ENCODE measurements around the gene CTTNBP2.

CTTNBP2 gene

GRCh38 chr7:117811696-117812095, 61.5 kb downstream of the CTTNBP2 start:
- TF ChIP-seq ZNF426 (tag by site-specific recombination; IDR thresholded peaks at IDR 0.05), result no peak
- TF ChIP-seq ZXDB (tag by site-specific recombination; IDR thresholded peaks at IDR 0.05), result no peak
- TF ChIP-seq ZNF433 (tag by site-specific recombination; IDR thresholded peaks at IDR 0.05; ENCODE audit: low read depth), result no peak
- no peak for TF ChIP-seq ZNF114 (tag by site-specific recombination; IDR thresholded peaks at IDR 0.05)
- no peak for TF ChIP-seq ZNF354C (tag by site-specific recombination; IDR thresholded peaks at IDR 0.05; ENCODE audit: borderline replicate concordance, low read depth)
- no peak for TF ChIP-seq ZNF423 (tag by site-specific recombination; IDR thresholded peaks at IDR 0.05)
- TF ChIP-seq ZBTB7A (tag by site-specific recombination; IDR thresholded peaks at IDR 0.05; ENCODE audit: low read depth), result no peak
- no peak for TF ChIP-seq ZNF416 (tag by site-specific recombination; IDR thresholded peaks at IDR 0.05)
- TF ChIP-seq ZNF280C (tag by site-specific recombination; IDR thresholded peaks at IDR 0.05), result no peak
- CTCF ChIA-PET, result interaction anchor here (0.6 to 0.7 kb wide), 2 partner anchors 61 to 170 kb away, joined by 3 read pairs; no protein-coding TSS in a partner anchor
- Histone ChIP-seq H3K4me1 (ENCODE audit: control insufficient read depth, insufficient read depth, low read length) (no peaks in the 10 kb centered on the region), H3K36me3 (ENCODE audit: control insufficient read depth in 2 of 2, insufficient read depth in 1 of 2, low read length in 2 of 2) (no peaks in the 10 kb centered on the region), H3K9me3 (ENCODE audit: control insufficient read depth, insufficient read depth, low read depth, low read length) (no peaks in the 10 kb centered on the region), H3K27ac (ENCODE audit: extremely low read depth, low read depth, low read length) (no peak overlapping the region), H3K4me3 (ENCODE audit: low read depth, low read length) (no peak overlapping the region)
- POLR2A ChIA-PET, result no interaction called here

- H3K9me3 ChIP-seq (ENCODE audit: control insufficient read depth, insufficient read depth, low read depth, low read length), result no peaks in the 10 kb centered on the region
- ChIA-PET CTCF (no interaction called here), POLR2A (no interaction called here)
- H3K4me3 ChIP-seq (ENCODE audit: low read depth, low read length), result no peak overlapping the region
- no peaks in the 10 kb centered on the region for H3K36me3 ChIP-seq (ENCODE audit: control insufficient read depth in 2 of 2, insufficient read depth in 1 of 2, low read length in 2 of 2)
- no peak overlapping the region for H3K27ac ChIP-seq (ENCODE audit: extremely low read depth, low read depth, low read length)
- no peaks in the 10 kb centered on the region for H3K4me1 ChIP-seq (ENCODE audit: control insufficient read depth, insufficient read depth, low read length)
- TF ChIP-seq ZBTB26 (tag by site-specific recombination; optimal IDR thresholded peaks at IDR 0.05), result no peak
- TF ChIP-seq ZNF561 (tag by site-specific recombination; IDR thresholded peaks at IDR 0.05; ENCODE audit: borderline replicate concordance), result no peak
- no peak for TF ChIP-seq ZNF311 (tag by site-specific recombination; IDR thresholded peaks at IDR 0.05; ENCODE audit: borderline replicate concordance)
- no peak for TF ChIP-seq ZNF624 (tag by site-specific recombination; IDR thresholded peaks at IDR 0.05)
- TF ChIP-seq ZNF645 (tag by site-specific recombination; IDR thresholded peaks at IDR 0.05), result no peak
- TF ChIP-seq ZNF146 (tag by site-specific recombination; IDR thresholded peaks at IDR 0.05), result no peak
- TF ChIP-seq ZNF391 (tag by site-specific recombination; IDR thresholded peaks at IDR 0.05; ENCODE audit: borderline replicate concordance, low read depth), result no peak
- no peak for TF ChIP-seq ZNF639 (tag by site-specific recombination; IDR thresholded peaks at IDR 0.05)
- TF ChIP-seq ZNF571 (tag by site-specific recombination; IDR thresholded peaks at IDR 0.05), result no peak
- no peak for TF ChIP-seq ZNF138 (tag by site-specific recombination; IDR thresholded peaks at IDR 0.05; ENCODE audit: borderline replicate concordance)
- no peak for TF ChIP-seq SALL2 (tag by site-specific recombination; IDR thresholded peaks at IDR 0.05; ENCODE audit: borderline replicate concordance)
- TF ChIP-seq ZNF843 (tag by site-specific recombination; IDR thresholded peaks at IDR 0.05), result no peak
- TF ChIP-seq ZNF121 (tag by site-specific recombination; IDR thresholded peaks at IDR 0.05), result no peak
- no peak for TF ChIP-seq ZNF202 (tag by site-specific recombination; IDR thresholded peaks at IDR 0.05; ENCODE audit: borderline replicate concordance)
- no peak for TF ChIP-seq PRDM4 (tag by site-specific recombination; IDR thresholded peaks at IDR 0.05)
- no peak for TF ChIP-seq ZNF660 (tag by site-specific recombination; IDR thresholded peaks at IDR 0.05)
- TF ChIP-seq ZXDB (tag by site-specific recombination; IDR thresholded peaks at IDR 0.05), result no peak
Observed at GRCh38 chr7:117810642-117811512, 62.4 kb downstream of the CTTNBP2 start.
